Fibroblast of lung (primary cell): Measurements from ENCODE around the gene DNAJC5.

Experiments used
- CTCF ChIP-seq, 2 donors: IDR thresholded peaks in 1 of 2; conservative IDR thresholded peaks in 1 of 2; 1 replicate in 1 of 2; 2 replicates in 1 of 2; pipeline ENCODE4 v1.5.1; 2011 to 2012; ENCODE audit warnings: low read length in 2 of 2, control low read depth in 1 of 2, inconsistent platforms in 1 of 2, low read depth in 1 of 2, mild to moderate bottlenecking in 1 of 2
- EZH2 ChIP-seq: IDR thresholded peaks from 2 replicates; pipeline ENCODE4 v1.5.1; 2012; ENCODE audit warnings: low read length, control low read depth, mild to moderate bottlenecking; ENCODE audit errors: missing control alignments

GRCh38 chr20:63966944-63967322, 72.0 kb downstream of the DNAJC5 start:
- TF ChIP-seq CTCF (conservative IDR thresholded peaks at IDR 0.05 in 1 of 2, IDR thresholded peaks at IDR 0.05 in 1 of 2; ENCODE audit: low read depth in 1 of 2, low read length in 2 of 2) (no peak), EZH2 (no peak)
